WERI-Rb-1 (cell line): ENCODE results near the gene TOMM20L.

Experiments
- DNase-seq: peaks from one replicate; pipeline ENCODE4 v3.0.0-alpha.2; 2020
- H3K27ac ChIP-seq: fragments of 250-450 bp; sonication (Bioruptor Pico); 2 replicates; pipeline ENCODE4 v1.5.1; 2020; ENCODE audit warnings: mild to moderate bottlenecking, moderate library complexity
- H3K27me3 ChIP-seq: fragments of 250-450 bp; sonication (Bioruptor Pico); 2 replicates; pipeline ENCODE4 v1.5.1; 2021; ENCODE audit warnings: mild to moderate bottlenecking, low read depth, moderate library complexity; ENCODE audit not compliant: insufficient read depth, severe bottlenecking
- H3K36me3 ChIP-seq: fragments of 250-450 bp; sonication (Bioruptor Pico); 2 replicates; pipeline ENCODE4 v1.5.1; 2020; ENCODE audit warnings: mild to moderate bottlenecking, moderate library complexity
- H3K4me3 ChIP-seq: 2 replicates; pipeline ENCODE4 v1.5.1; 2011; ENCODE audit warnings: low read depth, mild to moderate bottlenecking, control low read depth, low read length
- H3K9me3 ChIP-seq: fragments of 250-450 bp; sonication (Bioruptor Pico); 2 replicates; pipeline ENCODE4 v1.5.1; 2021; ENCODE audit warnings: mild to moderate bottlenecking, moderate library complexity; ENCODE audit not compliant: severe bottlenecking
- CTCF ChIP-seq: IDR thresholded peaks from 2 replicates; pipeline ENCODE4 v1.5.1; 2011; ENCODE audit warnings: low read depth, mild to moderate bottlenecking, control low read depth, inconsistent platforms, low read length

The TOMM20L gene

GRCh38 chr14:58395562-58395811, 243 bp upstream of the TOMM20L start:
- H3K36me3 ChIP-seq = no peaks in the 10 kb centered on the region; the same call in 1 of the 2 replicates
- no peaks in the 10 kb centered on the region for H3K9me3 ChIP-seq
- no peak for DNase-seq
- TF ChIP-seq CTCF = no peak
- no peaks in the 10 kb centered on the region for H3K27me3 ChIP-seq
- no peak overlapping the region for H3K4me3 ChIP-seq
- H3K27ac ChIP-seq = no peak overlapping the region

- no peak for DNase-seq
- H3K27me3 ChIP-seq = no peaks in the 10 kb centered on the region
- no peak for TF ChIP-seq CTCF
Measured at GRCh38 chr14:58397156-58397555, 1.4 kb downstream of the TOMM20L start.

GRCh38 chr14:58398495-58398894, 2.8 kb downstream of the TOMM20L start:
- DNase-seq = no peak
- Histone ChIP-seq H3K27me3 (no peaks in the 10 kb centered on the region), H3K4me3 (no peak overlapping the region), H3K36me3 (no peaks in the 10 kb centered on the region; the same call in 1 of the 2 replicates), H3K27ac (no peak overlapping the region), H3K9me3 (no peaks in the 10 kb centered on the region)
- no peak for TF ChIP-seq CTCF

More at GRCh38 chr14:58397156-58397555, 1.4 kb downstream of the TOMM20L start:
- Histone ChIP-seq H3K9me3 (no peaks in the 10 kb centered on the region), H3K36me3 (no peaks in the 10 kb centered on the region; the same call in 1 of the 2 replicates), H3K4me3 (no peak overlapping the region), H3K27ac (no peak overlapping the region)

GRCh38 chr14:58398895-58399294, 3.2 kb downstream of the TOMM20L start:
- no peak for TF ChIP-seq CTCF
- Histone ChIP-seq H3K4me3 (no peak overlapping the region), H3K9me3 (no peaks in the 10 kb centered on the region), H3K36me3 (no peaks in the 10 kb centered on the region; the same call in 1 of the 2 replicates), H3K27me3 (no peaks in the 10 kb centered on the region), H3K27ac (no peak overlapping the region)
- no peak for DNase-seq

- H3K27me3 ChIP-seq = no peaks in the 10 kb centered on the region
- no peak for DNase-seq
Measured at GRCh38 chr14:58401587-58401986, 5.9 kb downstream of the TOMM20L start.

More at GRCh38 chr14:58401587-58401986, 5.9 kb downstream of the TOMM20L start:
- no peaks in the 10 kb centered on the region for H3K9me3 ChIP-seq
- H3K36me3 ChIP-seq = peaks cover 13% of the 10 kb centered on the region
- no peak for TF ChIP-seq CTCF
- no peak overlapping the region for H3K4me3 ChIP-seq
- no peak overlapping the region for H3K27ac ChIP-seq
